Measurements from ENCODE around the gene PRRT3. TPM values are rescaled to one million over a fixed set of nuclear protein-coding genes. Genes with fewer than 3 reads are reported as not detected.

PRRT3 gene
- total and polyA plus RNA-seq, 9 of the 15 experiments (the other 6 are each of a cell fraction or from before 2014, with no cell fraction given): 0.06 to 1.9 (median 1.2) TPM

GRCh38 chr3:9951962-9952805 is at the start of gene PRRT3 (continued):
- no peak for TF ChIP-seq ZNF143 (CRISPR knock-in tag; IDR thresholded peaks at IDR 0.05)
- no peak for TF ChIP-seq HMBOX1 (IDR thresholded peaks at IDR 0.05)
- TF ChIP-seq YBX1 (IDR thresholded peaks at IDR 0.05): no peak
- no peak for TF ChIP-seq NCOA6 (IDR thresholded peaks at IDR 0.05)
- no peak for TF ChIP-seq FOXP4 (CRISPR knock-in tag; IDR thresholded peaks at IDR 0.05; ENCODE audit: borderline replicate concordance)
- TF ChIP-seq ZNF77 (CRISPR knock-in tag; IDR thresholded peaks at IDR 0.05): no peak
- TF ChIP-seq ZNF668 (CRISPR knock-in tag; IDR thresholded peaks at IDR 0.05): no peak
- no peak for TF ChIP-seq ZNF407 (IDR thresholded peaks at IDR 0.05; ENCODE audit: low read depth)
- 0 out of 2 replicates have a peak, but pooled peaks have one; percentile 59 for TF ChIP-seq ETS1 (conservative IDR thresholded peaks at IDR 0.05; ENCODE audit: control insufficient read depth, low read depth, low read length)
- TF ChIP-seq ZNF766 (CRISPR knock-in tag; conservative IDR thresholded peaks at IDR 0.05): no peak
- TF ChIP-seq KLF13 (tag; IDR thresholded peaks at IDR 0.05; ENCODE audit: borderline replicate concordance, low read depth): 0 out of 2 replicates have a peak, but pooled peaks have one; percentile 31
- no peak for TF ChIP-seq ZNF830 (CRISPR knock-in tag; IDR thresholded peaks at IDR 0.05)

All from K562 (cell line).